GM23248 (cell line): ENCODE results near the gene IDH3A. TPM values are rescaled to one million over a fixed set of nuclear protein-coding genes. Genes with fewer than 3 reads are reported as not detected.

Source experiments
- DNase-seq: peaks from one replicate; pipeline ENCODE4 v3.0.0-alpha.2; 2015
- H2AFZ ChIP-seq: fragments of 200-600 bp; sonication (generic); 2 replicates; pipeline ENCODE4 v1.6.1; 2016; ENCODE audit warnings: antibody characterized with exemption
- H3F3A ChIP-seq: fragments of 200-600 bp; sonication (generic); 2 replicates; pipeline ENCODE4 v1.6.1; 2016; ENCODE audit warnings: mild to moderate bottlenecking, antibody characterized with exemption, mixed run types; ENCODE audit not compliant: insufficient read depth
- H3K27ac ChIP-seq: fragments of 200-600 bp; sonication (generic); 2 replicates; pipeline ENCODE4 v1.5.1; 2016; ENCODE audit warnings: mild to moderate bottlenecking
- H3K27me3 ChIP-seq: fragments of 200-600 bp; sonication (generic); replicated peaks from 2 replicates; pipeline ENCODE4 v1.6.1; 2016; ENCODE audit warnings: mild to moderate bottlenecking; ENCODE audit not compliant: insufficient read depth
- H3K36me3 ChIP-seq: fragments of 200-600 bp; sonication (generic); 2 replicates; pipeline ENCODE4 v1.6.1; 2016; ENCODE audit warnings: low read depth, mild to moderate bottlenecking
- H3K4me1 ChIP-seq: fragments of 200-600 bp; sonication (generic); 2 replicates; pipeline ENCODE4 v1.6.1; 2016; ENCODE audit warnings: mild to moderate bottlenecking; ENCODE audit not compliant: insufficient read depth
- H3K4me2 ChIP-seq: fragments of 200-600 bp; sonication (generic); one replicate; pipeline ENCODE4 v1.6.1; 2016; ENCODE audit warnings: mild to moderate bottlenecking; ENCODE audit not compliant: unreplicated experiment
- H3K4me3 ChIP-seq: fragments of 200-600 bp; sonication (generic); 2 replicates; pipeline ENCODE4 v1.5.1; 2016; ENCODE audit warnings: mild to moderate bottlenecking
- H3K79me2 ChIP-seq: fragments of 200-600 bp; sonication (generic); 2 replicates; pipeline ENCODE4 v1.6.1; 2016; ENCODE audit warnings: mild to moderate bottlenecking; ENCODE audit not compliant: insufficient read depth
- H3K9ac ChIP-seq: fragments of 200-600 bp; sonication (generic); 2 replicates; pipeline ENCODE4 v1.6.1; 2016; ENCODE audit warnings: mild to moderate bottlenecking
- H3K9me2 ChIP-seq: fragments of 200-600 bp; sonication (generic); 2 replicates; pipeline ENCODE4 v1.6.1; 2016; ENCODE audit warnings: mixed run types, mild to moderate bottlenecking, moderate library complexity; ENCODE audit not compliant: insufficient read depth
- H3K9me3 ChIP-seq: fragments of 200-600 bp; sonication (generic); one replicate; pipeline ENCODE4 v1.6.1; 2017; ENCODE audit warnings: low read depth
- H4K20me1 ChIP-seq: fragments of 200-600 bp; sonication (generic); 2 replicates; pipeline ENCODE4 v1.6.0; 2016; ENCODE audit not compliant: insufficient read depth
- EZH2 ChIP-seq: fragments of 200-600 bp; sonication (generic); IDR thresholded peaks from 2 replicates; pipeline ENCODE4 v1.6.1; 2018; ENCODE audit warnings: antibody characterized with exemption, mild to moderate bottlenecking; ENCODE audit not compliant: insufficient read depth, poor library complexity, severe bottlenecking
- EZH2phosphoT487 ChIP-seq: fragments of 200-600 bp; sonication (generic); IDR thresholded peaks from 2 replicates; pipeline ENCODE4 v1.6.1; 2018; ENCODE audit warnings: antibody characterized with exemption, moderate library complexity, mild to moderate bottlenecking, low read depth; ENCODE audit not compliant: insufficient read depth
- WGBS, 2 experiments: methylation state at CpG; one replicate each; pipeline ENCODE4 v1.1.6; 2015 to 2017; ENCODE audit warnings: low lambda C conversion rate in 2 of 2, low coverage in 1 of 2; ENCODE audit errors: missing lambda C conversion rate in 2 of 2; 5-methylcytosine and 5-hydroxymethylcytosine counted together
- in situ Hi-C: fragments of 300-500 bp; cut with MboI; formaldehyde crosslinking; loops from 2 replicates; pipeline ENCODE4 v1.15.0; 2020
- polyA plus RNA-seq: library from polyadenylated mRNA; unstranded; fragments of >200 nt; fragmentation: Nextera tagmentation; extraction: Ambion mirVana; gene quantifications from 2 replicates; pipeline ENCODE4 v1.2.1, GENCODE V29; 2016
- total RNA-seq: library from RNA; depleted of rRNA; stranded (reverse); fragments of >200 nt; shearing (Covaris generic); gene quantifications from 2 replicates; pipeline ENCODE4 v1.2.3, GENCODE V29; 2014

The IDH3A gene
- total and polyA plus RNA-seq, 2 experiments from 2014 or later, result 47.1 to 50.3 TPM

GRCh38 chr15:78212546-78213424, 63.6 kb downstream of the IDH3A start:
- Histone ChIP-seq H3K9ac (no peak overlapping the region), H3K36me3 (no peaks in the 10 kb centered on the region), H3K27ac (no peak overlapping the region), H3K9me3 (no peaks in the 10 kb centered on the region), H4K20me1 (no peaks in the 10 kb centered on the region), H3K79me2 (no peaks in the 10 kb centered on the region), H3K27me3 (no peaks in the 10 kb centered on the region), H3K4me1 (peaks cover 22% of the 10 kb centered on the region), H3K4me2 (peak overlapping the region; percentile 47), H3K4me3 (no peak overlapping the region), H3F3A (no peaks in the 10 kb centered on the region; the same call in 1 of the 2 replicates), H2AFZ (no peak overlapping the region), H3K9me2 (no peaks in the 10 kb centered on the region)
- DNase-seq, result peak; percentile 91
- TF ChIP-seq EZH2phosphoT487 (no peak), EZH2 (no peak)
- in situ Hi-C loops, result no loop called here
- WGBS, 2 experiments, result 36 to 42% methylated on average over 14 to 17 of the region's 17 CpGs

DNA sequence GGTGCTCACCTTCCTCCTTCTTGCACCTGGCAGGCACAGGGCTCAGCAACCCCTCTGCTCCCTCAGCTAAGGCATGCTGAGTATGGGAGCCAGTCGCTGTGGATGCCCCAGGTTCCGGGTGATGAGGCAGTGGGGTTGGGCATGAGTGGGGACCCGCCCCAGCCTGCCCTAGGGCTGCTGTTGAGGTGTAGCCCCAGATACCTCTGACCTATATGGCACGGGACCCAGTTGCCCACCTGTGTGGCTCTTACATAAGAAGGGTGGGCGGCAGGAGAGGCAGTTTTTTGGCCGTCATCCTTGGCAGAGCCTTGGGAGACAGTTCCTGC, 64.2 kb downstream of the IDH3A start:
- 78 to 79% methylated on average over 6 of the region's 6 CpGs for WGBS, 2 experiments
- Histone ChIP-seq H3K79me2 (no peaks in the 10 kb centered on the region), H3K27ac (no peak overlapping the region), H3K4me2 (no peak overlapping the region), H3F3A (no peaks in the 10 kb centered on the region; the same call in 1 of the 2 replicates), H3K4me3 (no peak overlapping the region), H3K9me3 (no peaks in the 10 kb centered on the region), H3K36me3 (no peaks in the 10 kb centered on the region), H3K27me3 (no peaks in the 10 kb centered on the region), H4K20me1 (no peaks in the 10 kb centered on the region), H3K9me2 (no peaks in the 10 kb centered on the region), H3K4me1 (peaks cover 22% of the 10 kb centered on the region), H3K9ac (no peak overlapping the region), H2AFZ (no peak overlapping the region)
- in situ Hi-C loops, result no loop called here
- DNase-seq, result no peak
- TF ChIP-seq EZH2, result no peak
- TF ChIP-seq EZH2phosphoT487, result no peak

DNA sequence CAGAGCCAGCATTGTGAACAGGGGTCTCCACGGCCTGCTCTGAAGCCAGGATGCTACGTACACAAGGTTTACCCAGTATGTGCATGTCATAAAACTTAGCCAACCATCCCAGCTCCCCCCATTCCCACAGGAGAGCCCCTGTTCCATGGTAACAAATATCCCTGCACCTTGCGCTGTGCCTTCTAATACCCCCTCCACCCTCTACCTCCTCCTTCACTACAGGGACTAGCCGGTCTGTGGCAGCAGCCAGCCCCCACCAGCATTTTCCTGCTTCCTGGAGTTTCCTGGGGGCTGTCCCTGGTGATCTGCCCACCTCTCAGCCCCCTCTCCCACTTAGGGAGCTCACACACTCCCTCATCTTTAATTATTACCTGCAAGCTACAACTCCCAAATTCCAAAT, 64.8 kb downstream of the IDH3A start:
- Histone ChIP-seq H3K79me2 (no peaks in the 10 kb centered on the region), H3K36me3 (no peaks in the 10 kb centered on the region), H3K27me3 (no peaks in the 10 kb centered on the region), H3K4me2 (no peak overlapping the region), H3F3A (no peaks in the 10 kb centered on the region; the same call in 1 of the 2 replicates), H2AFZ (no peak overlapping the region), H3K9me2 (no peaks in the 10 kb centered on the region), H3K27ac (no peak overlapping the region), H4K20me1 (no peaks in the 10 kb centered on the region), H3K9me3 (no peaks in the 10 kb centered on the region), H3K4me3 (no peak overlapping the region), H3K9ac (no peak overlapping the region), H3K4me1 (peaks cover 22% of the 10 kb centered on the region)
- TF ChIP-seq EZH2phosphoT487, result no peak
- TF ChIP-seq EZH2, result no peak
- in situ Hi-C loops, result no loop called here
- 86 to 89% methylated on average over 4 of the region's 4 CpGs for WGBS, 2 experiments
- no peak for DNase-seq

DNA sequence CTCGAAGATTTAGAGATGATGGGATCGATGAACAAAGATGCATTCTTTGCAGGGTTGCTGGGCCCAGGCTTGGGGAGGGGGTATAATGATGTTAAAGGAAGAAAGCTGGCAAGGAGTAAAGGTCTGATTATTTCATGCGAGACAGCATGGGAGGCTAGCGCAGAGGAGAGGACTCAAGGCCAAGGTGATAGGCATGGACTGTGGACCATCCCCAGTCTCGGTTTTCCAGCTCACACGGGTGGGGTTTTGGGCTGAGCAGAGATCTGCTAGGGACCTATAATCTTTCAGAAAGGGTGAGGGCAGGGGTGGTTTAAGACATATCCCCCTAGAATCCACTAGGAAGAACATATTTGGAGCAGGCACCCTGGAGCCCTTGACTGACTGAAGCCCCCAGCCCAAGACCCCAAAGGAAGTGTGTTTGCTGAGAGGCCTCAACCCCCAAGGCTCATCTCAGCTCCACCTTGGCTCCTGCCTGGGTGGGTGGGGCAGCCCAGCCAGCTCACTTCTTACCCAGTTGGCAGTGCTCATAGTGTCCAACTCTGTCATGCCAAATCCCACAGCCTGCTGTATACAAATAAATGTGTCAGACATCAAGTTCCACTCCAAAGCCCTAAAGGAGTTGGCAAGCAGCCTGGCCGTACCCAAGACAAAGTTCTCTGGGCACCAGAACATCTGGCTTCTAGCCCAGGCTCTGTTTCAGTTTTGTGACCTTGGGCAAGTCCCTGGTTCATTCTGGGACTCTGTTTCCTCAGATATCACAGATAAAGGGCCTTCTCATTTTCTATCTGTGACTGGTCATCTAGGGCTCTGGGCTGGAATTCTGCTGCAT, 67.3 kb downstream of the IDH3A start:
- Histone ChIP-seq H2AFZ (no peak overlapping the region), H3K27me3 (no peaks in the 10 kb centered on the region), H3K79me2 (no peaks in the 10 kb centered on the region), H3K36me3 (no peaks in the 10 kb centered on the region), H3K9me3 (no peaks in the 10 kb centered on the region), H3F3A (no peaks in the 10 kb centered on the region; the same call in 1 of the 2 replicates), H3K4me2 (no peak overlapping the region), H3K4me1 (peaks cover 22% of the 10 kb centered on the region), H4K20me1 (no peaks in the 10 kb centered on the region), H3K27ac (no peak overlapping the region), H3K9ac (no peak overlapping the region), H3K9me2 (no peaks in the 10 kb centered on the region), H3K4me3 (no peak overlapping the region)
- in situ Hi-C loops, result no loop called here
- no peak for TF ChIP-seq EZH2phosphoT487
- DNase-seq, result peak; percentile 76
- 59 to 60% methylated on average over 7 of the region's 7 CpGs for WGBS, 2 experiments
